HEK293 (cell line): ENCODE measurements around the gene ZNF311.

Experiments
- CTCF ChIA-PET: fragments of 350-600 bp; formaldehyde crosslinking; extraction: SDS; loops from one replicate; lab custom pipeline; 2021; ENCODE audit warnings: antibody characterized with exemption; lab: Yijun Ruan, JAX
- POLR2A ChIA-PET: fragments of 300-600 bp; formaldehyde crosslinking; extraction: SDS; loops from one replicate; lab custom pipeline; 2020; ENCODE audit warnings: antibody characterized with exemption, inconsistent platforms; lab: Yijun Ruan, JAX
- H3K27ac ChIP-seq: fragments of 200-500 bp; sonication (Bioruptor generic); 2 replicates; pipeline ENCODE4 v1.5.1; 2014; ENCODE audit warnings: low read depth, low read length, control low read depth, inconsistent platforms; ENCODE audit errors: extremely low read depth
- H3K36me3 ChIP-seq, 2 experiments: fragments of 200-500 bp in 1 of 2; sonication (Bioruptor generic) in 1 of 2; 1 replicate in 1 of 2; 2 replicates in 1 of 2; pipeline ENCODE4 v1.5.1; 2014 to 2017; ENCODE audit warnings: inconsistent platforms in 2 of 2, low read length in 2 of 2; ENCODE audit not compliant: control insufficient read depth in 2 of 2, insufficient read depth in 1 of 2
- H3K4me1 ChIP-seq: fragments of 200-500 bp; sonication (Bioruptor generic); 2 replicates; pipeline ENCODE4 v1.5.1; 2014; ENCODE audit warnings: mild to moderate bottlenecking, low read length, inconsistent platforms; ENCODE audit not compliant: control insufficient read depth, insufficient read depth
- H3K4me3 ChIP-seq: 2 replicates; pipeline ENCODE4 v1.5.1; 2011; ENCODE audit warnings: low read depth, mild to moderate bottlenecking, control low read depth, low read length, moderate library complexity
- H3K9me3 ChIP-seq: fragments of 200-500 bp; sonication (Bioruptor generic); 2 replicates; pipeline ENCODE4 v1.5.1; 2014; ENCODE audit warnings: low read depth, low read length, inconsistent platforms; ENCODE audit not compliant: control insufficient read depth, insufficient read depth
- ZNF324 ChIP-seq: fragments of 450-650 bp; formaldehyde crosslinking; IDR thresholded peaks from 2 replicates; pipeline ENCODE4 v1.5.1; 2016; ENCODE audit warnings: missing biosample characterization, missing genetic modification characterization

The ZNF311 gene

DNA sequence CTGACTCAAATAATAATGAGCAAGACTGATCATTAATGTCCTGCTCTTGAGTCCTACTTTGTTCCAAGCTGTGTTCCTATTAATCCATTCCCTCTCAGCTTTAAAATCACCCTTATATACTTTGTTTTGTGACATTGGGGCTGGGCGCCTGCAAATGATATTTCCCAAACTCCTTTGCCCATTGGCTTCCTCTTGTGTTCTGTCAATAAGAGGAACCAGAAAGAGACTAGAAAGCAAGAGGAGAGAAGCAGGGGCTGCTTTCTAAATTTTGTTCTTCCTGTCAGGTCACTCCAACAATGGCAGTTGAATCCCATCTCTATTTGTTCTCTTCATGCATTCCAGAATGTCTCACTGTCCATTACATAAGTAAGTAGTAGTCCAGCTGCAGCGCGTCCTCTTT lies 59.8 kb downstream of the ZNF311 start:
- CTCF ChIA-PET, result interaction anchor here (0.7 to 1.6 kb wide), 3 partner anchors 22 to 40 kb away, joined by 3 to 4 read pairs (median 4); partner anchors contain the start of gene TRIM27
- POLR2A ChIA-PET, result no interaction called here
- no peaks in the 10 kb centered on the region for H3K4me1 ChIP-seq
- H3K9me3 ChIP-seq, result no peaks in the 10 kb centered on the region
- no peak for TF ChIP-seq ZNF324
- no peaks in the 10 kb centered on the region for H3K36me3 ChIP-seq
- H3K27ac ChIP-seq, result no peak overlapping the region
- no peak overlapping the region for H3K4me3 ChIP-seq
